Measurements from ENCODE around the gene PYHIN1.
A peak's percentile ranks its signal among the peaks of the same experiment; 100 is the strongest.

PYHIN1 gene

GRCh38 chr1:158952416-158952815, 21.1 kb downstream of the PYHIN1 start:
- Mint-ChIP-seq H3K4me3 (no peak overlapping the region), H3K4me1 (ENCODE audit: low read depth) (peaks cover 4% of the 10 kb centered on the region), H3K9me3 (peaks cover 5% of the 10 kb centered on the region), H3K36me3 (ENCODE audit: low read depth) (peaks cover 33% of the 10 kb centered on the region), H3K27ac (no peak overlapping the region), H3K27me3 (peaks cover 7% of the 10 kb centered on the region)

GRCh38 chr1:158961178-158961577, 29.8 kb downstream of the PYHIN1 start:
- Mint-ChIP-seq H3K4me1 (ENCODE audit: low read depth) (peaks cover 7% of the 10 kb centered on the region), H3K27me3 (peaks cover 11% of the 10 kb centered on the region), H3K9me3 (peaks cover 6% of the 10 kb centered on the region), H3K36me3 (ENCODE audit: low read depth) (peaks cover 9% of the 10 kb centered on the region), H3K27ac (no peak overlapping the region), H3K4me3 (no peak overlapping the region)

- H3K27ac Mint-ChIP-seq: no peak overlapping the region
- H3K27me3 Mint-ChIP-seq: peaks cover 11% of the 10 kb centered on the region
- H3K4me3 Mint-ChIP-seq: no peak overlapping the region
- H3K36me3 Mint-ChIP-seq (ENCODE audit: low read depth): peaks cover 9% of the 10 kb centered on the region
- peaks cover 6% of the 10 kb centered on the region for H3K9me3 Mint-ChIP-seq
- peaks cover 12% of the 10 kb centered on the region for H3K4me1 Mint-ChIP-seq (ENCODE audit: low read depth)
These were observed 31.6 kb downstream of the PYHIN1 start for GRCh38 chr1:158962983-158963382.

- peaks cover 27% of the 10 kb centered on the region for H3K4me1 Mint-ChIP-seq (ENCODE audit: low read depth)
- peaks cover 6% of the 10 kb centered on the region for H3K36me3 Mint-ChIP-seq (ENCODE audit: low read depth)
- H3K9me3 Mint-ChIP-seq: peaks cover 6% of the 10 kb centered on the region
- peaks cover 5% of the 10 kb centered on the region for H3K27me3 Mint-ChIP-seq
- peak overlapping the region; percentile 32 for H3K4me3 Mint-ChIP-seq
- H3K27ac Mint-ChIP-seq: peak overlapping the region; percentile 90
These were observed 37.8 kb downstream of the PYHIN1 start for GRCh38 chr1:158969166-158969565.

GRCh38 chr1:158969855-158970254, 38.5 kb downstream of the PYHIN1 start:
- Mint-ChIP-seq H3K27me3 (peaks cover 3% of the 10 kb centered on the region), H3K27ac (peak overlapping the region; percentile 90), H3K9me3 (peaks cover 3% of the 10 kb centered on the region), H3K4me3 (peak overlapping the region; percentile 32), H3K4me1 (ENCODE audit: low read depth) (peaks cover 28% of the 10 kb centered on the region), H3K36me3 (ENCODE audit: low read depth) (peaks cover 6% of the 10 kb centered on the region)

- no peak overlapping the region for H3K4me3 Mint-ChIP-seq
- H3K27ac Mint-ChIP-seq: no peak overlapping the region
- no peaks in the 10 kb centered on the region for H3K27me3 Mint-ChIP-seq
- peaks cover 34% of the 10 kb centered on the region for H3K4me1 Mint-ChIP-seq (ENCODE audit: low read depth)
- no peaks in the 10 kb centered on the region for H3K9me3 Mint-ChIP-seq
- H3K36me3 Mint-ChIP-seq (ENCODE audit: low read depth): peaks cover 9% of the 10 kb centered on the region
These were observed 41.5 kb downstream of the PYHIN1 start for GRCh38 chr1:158972841-158973240.

GRCh38 chr1:158976219-158976618, 44.9 kb downstream of the PYHIN1 start:
- Mint-ChIP-seq H3K4me1 (ENCODE audit: low read depth) (peaks cover 31% of the 10 kb centered on the region), H3K27me3 (no peaks in the 10 kb centered on the region), H3K27ac (no peak overlapping the region), H3K9me3 (peaks cover 5% of the 10 kb centered on the region), H3K4me3 (no peak overlapping the region), H3K36me3 (ENCODE audit: low read depth) (peaks cover 9% of the 10 kb centered on the region)

GRCh38 chr1:158978730-158979129, 47.4 kb downstream of the PYHIN1 start:
- Mint-ChIP-seq H3K4me1 (ENCODE audit: low read depth) (peaks cover 28% of the 10 kb centered on the region), H3K27me3 (peaks cover 4% of the 10 kb centered on the region), H3K27ac (no peak overlapping the region), H3K9me3 (peaks cover 14% of the 10 kb centered on the region), H3K4me3 (no peak overlapping the region), H3K36me3 (ENCODE audit: low read depth) (peaks cover 16% of the 10 kb centered on the region)

GRCh38 chr1:158979229-158979628, 47.9 kb downstream of the PYHIN1 start:
- peaks cover 4% of the 10 kb centered on the region for H3K27me3 Mint-ChIP-seq
- H3K36me3 Mint-ChIP-seq (ENCODE audit: low read depth): peaks cover 20% of the 10 kb centered on the region
- H3K4me3 Mint-ChIP-seq: no peak overlapping the region
- peaks cover 28% of the 10 kb centered on the region for H3K4me1 Mint-ChIP-seq (ENCODE audit: low read depth)
- peaks cover 16% of the 10 kb centered on the region for H3K9me3 Mint-ChIP-seq
- no peak overlapping the region for H3K27ac Mint-ChIP-seq

- peaks cover 28% of the 10 kb centered on the region for H3K9me3 Mint-ChIP-seq
- H3K4me1 Mint-ChIP-seq (ENCODE audit: low read depth): peaks cover 16% of the 10 kb centered on the region
- peaks cover 32% of the 10 kb centered on the region for H3K36me3 Mint-ChIP-seq (ENCODE audit: low read depth)
- H3K27ac Mint-ChIP-seq: no peak overlapping the region
- H3K4me3 Mint-ChIP-seq: no peak overlapping the region
- peaks cover 12% of the 10 kb centered on the region for H3K27me3 Mint-ChIP-seq
These were observed 51.9 kb downstream of the PYHIN1 start for GRCh38 chr1:158983235-158983634.

GRCh38 chr1:158984386-158984785, 53.0 kb downstream of the PYHIN1 start:
- no peak overlapping the region for H3K27ac Mint-ChIP-seq

GRCh38 chr1:158989424-158989823, 58.1 kb downstream of the PYHIN1 start:
- Mint-ChIP-seq H3K27me3 (peaks cover 6% of the 10 kb centered on the region), H3K9me3 (peaks cover 32% of the 10 kb centered on the region), H3K4me1 (ENCODE audit: low read depth) (peaks cover 8% of the 10 kb centered on the region), H3K27ac (no peak overlapping the region), H3K4me3 (no peak overlapping the region), H3K36me3 (ENCODE audit: low read depth) (peaks cover 49% of the 10 kb centered on the region)

More at GRCh38 chr1:158984386-158984785, 53.0 kb downstream of the PYHIN1 start:
- Mint-ChIP-seq H3K27me3 (peaks cover 12% of the 10 kb centered on the region), H3K36me3 (ENCODE audit: low read depth) (peaks cover 36% of the 10 kb centered on the region), H3K4me3 (no peak overlapping the region), H3K4me1 (ENCODE audit: low read depth) (peaks cover 6% of the 10 kb centered on the region), H3K9me3 (peaks cover 28% of the 10 kb centered on the region)

- Mint-ChIP-seq H3K27ac (no peak overlapping the region), H3K36me3 (ENCODE audit: low read depth) (peaks cover 50% of the 10 kb centered on the region), H3K9me3 (peaks cover 27% of the 10 kb centered on the region), H3K4me1 (ENCODE audit: low read depth) (peaks cover 28% of the 10 kb centered on the region), H3K4me3 (no peak overlapping the region), H3K27me3 (no peaks in the 10 kb centered on the region)
These were observed 61.5 kb downstream of the PYHIN1 start for GRCh38 chr1:158992787-158993312.

GRCh38 chr1:158996998-158997397, 65.6 kb downstream of the PYHIN1 start:
- Mint-ChIP-seq H3K27me3 (no peaks in the 10 kb centered on the region), H3K36me3 (ENCODE audit: low read depth) (peaks cover 47% of the 10 kb centered on the region), H3K9me3 (peaks cover 19% of the 10 kb centered on the region), H3K27ac (no peak overlapping the region), H3K4me3 (no peak overlapping the region), H3K4me1 (ENCODE audit: low read depth) (peaks cover 43% of the 10 kb centered on the region)

- H3K4me1 Mint-ChIP-seq (ENCODE audit: low read depth): peaks cover 36% of the 10 kb centered on the region
- no peak overlapping the region for H3K27ac Mint-ChIP-seq
- peaks cover 10% of the 10 kb centered on the region for H3K9me3 Mint-ChIP-seq
- H3K4me3 Mint-ChIP-seq: peak overlapping the region; percentile 3
- no peaks in the 10 kb centered on the region for H3K27me3 Mint-ChIP-seq
- H3K36me3 Mint-ChIP-seq (ENCODE audit: low read depth): peaks cover 37% of the 10 kb centered on the region
These were observed 66.9 kb downstream of the PYHIN1 start for GRCh38 chr1:158998037-158998780.

- H3K9me3 Mint-ChIP-seq: peaks cover 7% of the 10 kb centered on the region
- peaks cover 35% of the 10 kb centered on the region for H3K4me1 Mint-ChIP-seq (ENCODE audit: low read depth)
- peaks cover 32% of the 10 kb centered on the region for H3K36me3 Mint-ChIP-seq (ENCODE audit: low read depth)
- H3K4me3 Mint-ChIP-seq: no peak overlapping the region
- H3K27me3 Mint-ChIP-seq: no peaks in the 10 kb centered on the region
- no peak overlapping the region for H3K27ac Mint-ChIP-seq
These were observed 67.4 kb downstream of the PYHIN1 start for GRCh38 chr1:158998781-158999161.

Measured in stimulated activated naive CD8-positive, alpha-beta T cell treated with anti-CD3 and anti-CD28 coated beads, Interleukin-15, Interleukin-2, amounts not matched to agents 100 ng/mL and 50 ng/mL, for 24 hours (primary cell).